Nephron progenitor cell (in vitro differentiated cells): ENCODE results near the gene PTGFRN.

ENCODE experiments used
- DNase-seq: peaks from one replicate; pipeline ENCODE4 v3.0.0; 2021
- H3K27ac Mint-ChIP-seq: 2 replicates; pipeline ENCODE4 v1.8.0; 2021; ENCODE audit warnings: mild to moderate bottlenecking, moderate library complexity, mixed read lengths
- H3K27me3 Mint-ChIP-seq: 2 replicates; pipeline ENCODE4 v1.8.0; 2021; ENCODE audit warnings: mild to moderate bottlenecking, low read depth, mixed read lengths; ENCODE audit not compliant: poor library complexity
- H3K36me3 Mint-ChIP-seq: 2 replicates; pipeline ENCODE4 v1.8.0; 2021; ENCODE audit warnings: low read depth, mixed read lengths
- H3K4me1 Mint-ChIP-seq: 2 replicates; pipeline ENCODE4 v1.8.0; 2021; ENCODE audit warnings: mixed read lengths
- H3K4me3 Mint-ChIP-seq: 2 replicates; pipeline ENCODE4 v1.8.0; 2021; ENCODE audit warnings: mild to moderate bottlenecking, moderate library complexity, mixed read lengths
- H3K9me3 Mint-ChIP-seq: 2 replicates; pipeline ENCODE4 v1.8.0; 2021; ENCODE audit warnings: mild to moderate bottlenecking, moderate library complexity, mixed read lengths
- TF ChIP-seq, protein P1 (sequence below): fragments of 200-600 bp; sonication (generic); IDR thresholded peaks from 2 replicates; pipeline ENCODE4 v1.5.0; 2021; ENCODE audit warnings: antibody characterized with exemption

The PTGFRN gene

DNA sequence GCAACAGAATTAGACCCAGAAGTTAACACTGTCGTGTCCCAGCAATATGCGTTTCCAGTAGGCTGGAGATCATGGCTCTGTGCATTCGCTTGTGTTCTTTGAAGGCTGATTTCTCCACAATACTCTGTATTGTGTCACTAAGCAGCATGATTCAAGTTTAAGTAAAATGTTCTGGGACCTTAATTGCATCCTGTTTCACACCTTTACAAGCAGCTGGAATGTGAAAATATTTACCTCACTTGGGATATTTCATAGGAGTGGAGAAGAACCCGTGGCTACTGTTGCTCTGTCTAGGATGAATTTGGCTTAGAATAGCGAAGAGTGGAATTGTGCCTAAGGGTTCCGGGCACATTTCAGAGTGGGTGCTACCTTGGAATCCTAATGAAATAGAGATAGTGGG is 6.3 kb downstream of the PTGFRN start:
- DNase-seq = no peak
- Mint-ChIP-seq H3K36me3 (no peaks in the 10 kb centered on the region), H3K27ac (no peak overlapping the region), H3K4me3 (no peak overlapping the region), H3K4me1 (peaks cover 5% of the 10 kb centered on the region), H3K27me3 (no peaks in the 10 kb centered on the region), H3K9me3 (no peaks in the 10 kb centered on the region)
- TF ChIP-seq, protein P1, sequence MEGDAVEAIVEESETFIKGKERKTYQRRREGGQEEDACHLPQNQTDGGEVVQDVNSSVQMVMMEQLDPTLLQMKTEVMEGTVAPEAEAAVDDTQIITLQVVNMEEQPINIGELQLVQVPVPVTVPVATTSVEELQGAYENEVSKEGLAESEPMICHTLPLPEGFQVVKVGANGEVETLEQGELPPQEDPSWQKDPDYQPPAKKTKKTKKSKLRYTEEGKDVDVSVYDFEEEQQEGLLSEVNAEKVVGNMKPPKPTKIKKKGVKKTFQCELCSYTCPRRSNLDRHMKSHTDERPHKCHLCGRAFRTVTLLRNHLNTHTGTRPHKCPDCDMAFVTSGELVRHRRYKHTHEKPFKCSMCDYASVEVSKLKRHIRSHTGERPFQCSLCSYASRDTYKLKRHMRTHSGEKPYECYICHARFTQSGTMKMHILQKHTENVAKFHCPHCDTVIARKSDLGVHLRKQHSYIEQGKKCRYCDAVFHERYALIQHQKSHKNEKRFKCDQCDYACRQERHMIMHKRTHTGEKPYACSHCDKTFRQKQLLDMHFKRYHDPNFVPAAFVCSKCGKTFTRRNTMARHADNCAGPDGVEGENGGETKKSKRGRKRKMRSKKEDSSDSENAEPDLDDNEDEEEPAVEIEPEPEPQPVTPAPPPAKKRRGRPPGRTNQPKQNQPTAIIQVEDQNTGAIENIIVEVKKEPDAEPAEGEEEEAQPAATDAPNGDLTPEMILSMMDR = no peak

DNA sequence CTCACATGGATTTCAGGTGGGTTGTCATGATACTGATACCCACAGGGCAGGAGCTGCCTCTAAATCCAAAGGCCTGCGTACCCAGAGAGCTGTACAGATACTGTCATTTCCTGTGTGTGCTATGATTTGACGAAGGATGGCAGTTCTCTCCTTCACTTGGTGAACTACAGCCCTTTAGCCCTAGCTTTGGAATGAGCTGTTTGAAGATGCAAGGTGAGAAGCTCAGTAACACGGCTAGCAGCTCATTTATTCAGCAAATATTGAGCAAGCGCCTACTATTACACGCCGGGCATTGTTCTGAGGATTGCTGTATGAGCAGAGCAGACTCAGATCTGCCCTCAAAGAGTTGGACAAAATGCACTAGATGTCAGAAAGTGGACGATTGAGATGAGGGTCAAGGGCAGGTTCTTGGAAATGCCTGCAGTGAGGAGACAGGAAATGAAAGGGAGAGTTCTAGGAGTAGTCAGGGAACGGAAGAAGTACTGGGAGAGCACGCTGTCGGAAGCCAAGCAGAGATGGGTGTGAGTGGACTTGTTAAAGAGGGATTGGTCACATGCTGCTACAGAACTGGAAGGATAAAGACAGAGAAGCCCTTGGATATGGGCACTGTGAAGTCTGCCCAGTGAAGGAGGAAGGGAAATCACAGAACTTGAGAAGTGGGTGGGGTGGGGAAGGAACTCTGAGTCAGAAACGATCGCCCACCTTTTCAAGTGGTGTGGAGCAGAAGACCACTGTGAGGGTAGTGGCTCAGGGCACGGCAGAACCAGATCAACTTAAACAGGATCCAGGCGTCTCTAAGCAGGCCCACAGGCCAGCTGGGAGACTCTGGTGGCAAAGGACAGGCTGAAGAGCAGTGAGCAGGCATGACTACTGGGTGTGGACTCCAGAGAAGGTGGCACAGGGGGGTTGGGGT is 7.1 kb downstream of the PTGFRN start:
- TF ChIP-seq, protein P1 = no peak
- H3K27ac Mint-ChIP-seq = no peak overlapping the region
- no peak for DNase-seq
- no peaks in the 10 kb centered on the region for H3K27me3 Mint-ChIP-seq
- H3K4me1 Mint-ChIP-seq = peaks cover 5% of the 10 kb centered on the region
- H3K36me3 Mint-ChIP-seq = peaks cover 4% of the 10 kb centered on the region
- H3K9me3 Mint-ChIP-seq = no peaks in the 10 kb centered on the region
- no peak overlapping the region for H3K4me3 Mint-ChIP-seq

DNA sequence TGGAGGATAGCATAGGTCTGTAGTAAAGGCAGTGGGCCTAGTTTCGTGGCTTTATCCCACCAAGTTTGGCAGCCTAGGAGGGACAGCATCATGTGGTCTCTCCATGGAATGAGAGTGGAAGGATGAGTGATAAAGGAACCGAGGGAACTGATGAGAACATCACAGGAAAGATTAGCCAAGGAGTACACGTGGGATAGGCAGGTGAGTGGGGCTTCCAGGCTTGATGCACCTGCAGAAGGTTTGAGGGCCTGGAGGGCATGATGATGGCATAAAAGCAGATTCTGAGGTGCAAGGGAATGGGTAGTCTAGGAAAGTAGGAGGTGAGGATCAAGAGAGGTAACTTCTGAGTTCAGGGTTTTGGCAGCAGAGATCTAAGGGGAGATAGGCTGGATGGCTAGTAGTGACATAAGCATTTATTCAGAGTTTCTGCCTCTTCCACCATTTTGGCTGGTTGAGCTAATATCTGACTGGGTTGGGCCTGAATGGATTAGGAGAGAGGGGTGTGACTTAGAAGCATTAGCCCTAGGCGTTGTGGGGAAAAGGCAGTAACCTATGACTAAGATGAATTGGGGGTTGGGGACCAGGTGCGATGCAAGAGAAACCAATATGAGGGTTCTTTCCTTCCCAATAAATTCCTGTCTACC is 9.1 kb downstream of the PTGFRN start:
- Mint-ChIP-seq H3K4me3 (no peak overlapping the region), H3K27me3 (no peaks in the 10 kb centered on the region), H3K9me3 (no peaks in the 10 kb centered on the region), H3K27ac (no peak overlapping the region), H3K4me1 (peaks cover 12% of the 10 kb centered on the region), H3K36me3 (peaks cover 14% of the 10 kb centered on the region)
- TF ChIP-seq, protein P1 = no peak
- no peak for DNase-seq

GRCh38 chr1:116919802-116920201 is 10.1 kb downstream of the PTGFRN start:
- no peak for DNase-seq
- Mint-ChIP-seq H3K36me3 (peaks cover 18% of the 10 kb centered on the region), H3K4me1 (peaks cover 14% of the 10 kb centered on the region), H3K27ac (no peak overlapping the region), H3K4me3 (no peak overlapping the region), H3K27me3 (peaks cover 1% of the 10 kb centered on the region), H3K9me3 (no peaks in the 10 kb centered on the region)
- TF ChIP-seq, protein P1 = no peak

DNA sequence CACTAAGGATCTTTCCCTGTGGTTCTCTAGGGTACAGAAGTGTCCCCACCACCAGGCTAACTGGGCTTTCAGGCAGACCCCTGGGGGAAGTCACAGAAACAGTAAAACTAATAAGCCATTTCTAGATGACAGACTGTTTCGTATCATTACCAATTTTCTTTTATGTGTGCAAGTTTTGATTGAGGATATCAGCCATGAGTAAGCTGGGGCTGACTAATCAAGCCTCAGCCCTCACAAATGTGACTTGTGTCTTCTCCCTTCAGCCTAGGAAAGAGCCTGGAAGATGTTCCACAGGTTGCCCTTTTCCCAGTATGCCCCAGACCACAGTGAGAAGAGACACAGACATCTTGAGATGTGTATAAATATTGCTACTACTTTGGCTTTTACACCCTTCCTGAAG is 10.5 kb downstream of the PTGFRN start:
- Mint-ChIP-seq H3K9me3 (no peaks in the 10 kb centered on the region), H3K36me3 (peaks cover 19% of the 10 kb centered on the region), H3K27ac (no peak overlapping the region), H3K4me3 (no peak overlapping the region), H3K27me3 (peaks cover 3% of the 10 kb centered on the region), H3K4me1 (peaks cover 14% of the 10 kb centered on the region)
- no peak for DNase-seq
- TF ChIP-seq, protein P1 = no peak
